Type B pancreatic cell (in vitro differentiated cells): Measurements from ENCODE around the gene MAVS. TPM values are rescaled to one million over a fixed set of nuclear protein-coding genes. Genes with fewer than 3 reads are reported as not detected.
"Not testable (repeated sequence)": the region's sequence is repeated elsewhere in the genome, so short reads cannot be mapped to it uniquely, and the experiment has no call there.

Experiments used
- DNase-seq: peaks from one replicate; pipeline ENCODE4 v3.0.0; 2021; ENCODE audit warnings: mixed read lengths; ENCODE audit not compliant: unreplicated experiment; ENCODE audit errors: extremely low spot score
- H3K27ac Mint-ChIP-seq: 2 replicates; pipeline ENCODE4 v1.8.0; 2021; ENCODE audit warnings: mild to moderate bottlenecking, mixed read lengths
- H3K27me3 Mint-ChIP-seq: 2 replicates; pipeline ENCODE4 v1.8.0; 2021; ENCODE audit warnings: mixed read lengths
- H3K36me3 Mint-ChIP-seq: 2 replicates; pipeline ENCODE4 v1.8.0; 2021; ENCODE audit warnings: mixed read lengths
- H3K4me1 Mint-ChIP-seq: one replicate; pipeline ENCODE4 v1.8.0; 2021; ENCODE audit warnings: mixed read lengths; ENCODE audit not compliant: unreplicated experiment
- H3K4me3 Mint-ChIP-seq: 2 replicates; pipeline ENCODE4 v1.8.0; 2021; ENCODE audit warnings: mild to moderate bottlenecking, mixed read lengths
- H3K9me3 Mint-ChIP-seq: 2 replicates; pipeline ENCODE4 v1.8.0; 2021; ENCODE audit warnings: mixed read lengths
- total RNA-seq: library from RNA; stranded (reverse); gene quantifications from 2 replicates; pipeline ENCODE4 v1.2.1, GENCODE V29; 2021; ENCODE audit warnings: low replicate concordance
- TF ChIP-seq, protein P1 (sequence below): fragments of 200-600 bp; sonication (generic); conservative IDR thresholded peaks from 2 replicates; pipeline ENCODE4 v1.5.0; 2021; ENCODE audit warnings: antibody characterized with exemption, mild to moderate bottlenecking

MAVS gene
- total RNA-seq, 1 donor from 2014 or later = 44.5 TPM

DNA sequence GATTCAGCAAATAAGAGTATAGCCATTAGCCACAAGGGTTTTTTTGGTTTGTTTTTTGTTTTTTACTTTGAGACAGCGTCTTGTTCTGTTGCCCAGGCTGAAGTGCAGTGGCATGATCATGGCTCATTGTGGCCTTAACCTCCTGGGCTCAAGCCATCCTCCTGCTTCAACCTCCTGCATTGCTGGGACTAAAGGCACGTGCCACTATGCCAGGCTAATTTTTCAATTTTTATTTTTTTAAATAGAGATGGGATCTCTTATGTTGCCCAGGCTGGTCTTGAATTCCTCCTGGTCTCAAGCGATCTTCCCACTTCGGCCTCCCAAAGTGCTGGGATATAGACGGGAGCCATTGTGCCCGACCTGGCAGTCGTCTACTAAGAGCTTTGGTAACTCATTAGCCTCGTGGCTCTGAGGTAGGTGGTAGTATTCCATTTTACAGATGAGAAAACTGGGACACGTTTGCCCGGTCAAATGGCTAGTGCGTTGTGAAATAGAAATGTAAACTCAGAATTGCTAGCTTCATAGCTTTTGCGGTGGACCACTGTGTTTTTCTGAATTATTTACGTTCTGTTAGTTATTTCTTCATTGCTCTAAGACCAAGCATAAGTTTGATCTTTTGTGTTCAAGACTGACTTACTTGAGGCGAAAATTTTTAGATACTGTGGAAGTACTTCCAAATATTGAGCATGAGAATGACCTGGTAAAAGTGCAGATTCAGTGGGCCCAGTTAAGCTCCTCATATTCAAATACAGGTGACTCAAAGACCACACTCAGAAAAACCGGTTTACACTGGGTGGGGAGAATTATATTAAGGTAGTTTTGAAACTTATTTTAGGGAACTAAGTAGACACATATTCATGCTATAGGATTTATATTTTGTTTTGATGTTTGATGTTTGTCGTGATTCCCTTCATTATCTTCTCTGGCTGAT lies 44.6 kb downstream of the MAVS start:
- TF ChIP-seq, protein P1, sequence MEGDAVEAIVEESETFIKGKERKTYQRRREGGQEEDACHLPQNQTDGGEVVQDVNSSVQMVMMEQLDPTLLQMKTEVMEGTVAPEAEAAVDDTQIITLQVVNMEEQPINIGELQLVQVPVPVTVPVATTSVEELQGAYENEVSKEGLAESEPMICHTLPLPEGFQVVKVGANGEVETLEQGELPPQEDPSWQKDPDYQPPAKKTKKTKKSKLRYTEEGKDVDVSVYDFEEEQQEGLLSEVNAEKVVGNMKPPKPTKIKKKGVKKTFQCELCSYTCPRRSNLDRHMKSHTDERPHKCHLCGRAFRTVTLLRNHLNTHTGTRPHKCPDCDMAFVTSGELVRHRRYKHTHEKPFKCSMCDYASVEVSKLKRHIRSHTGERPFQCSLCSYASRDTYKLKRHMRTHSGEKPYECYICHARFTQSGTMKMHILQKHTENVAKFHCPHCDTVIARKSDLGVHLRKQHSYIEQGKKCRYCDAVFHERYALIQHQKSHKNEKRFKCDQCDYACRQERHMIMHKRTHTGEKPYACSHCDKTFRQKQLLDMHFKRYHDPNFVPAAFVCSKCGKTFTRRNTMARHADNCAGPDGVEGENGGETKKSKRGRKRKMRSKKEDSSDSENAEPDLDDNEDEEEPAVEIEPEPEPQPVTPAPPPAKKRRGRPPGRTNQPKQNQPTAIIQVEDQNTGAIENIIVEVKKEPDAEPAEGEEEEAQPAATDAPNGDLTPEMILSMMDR = no peak
- Mint-ChIP-seq H3K27ac (peak overlapping the region; percentile 94), H3K27me3 (no peaks in the 10 kb centered on the region), H3K36me3 (peaks cover 33% of the 10 kb centered on the region), H3K4me3 (peak overlapping the region; percentile 94), H3K9me3 (no peaks in the 10 kb centered on the region), H3K4me1 (peaks cover 49% of the 10 kb centered on the region)
- no peak for DNase-seq

GRCh38 chr20:3894796-3895195 lies 48.2 kb downstream of the MAVS start:
- Mint-ChIP-seq H3K4me1 (peaks cover 45% of the 10 kb centered on the region), H3K9me3 (no peaks in the 10 kb centered on the region), H3K36me3 (peaks cover 34% of the 10 kb centered on the region), H3K27ac (peak overlapping the region; percentile 36), H3K27me3 (no peaks in the 10 kb centered on the region), H3K4me3 (no peak overlapping the region)
- DNase-seq = no peak
- TF ChIP-seq, protein P1 = no peak

DNA sequence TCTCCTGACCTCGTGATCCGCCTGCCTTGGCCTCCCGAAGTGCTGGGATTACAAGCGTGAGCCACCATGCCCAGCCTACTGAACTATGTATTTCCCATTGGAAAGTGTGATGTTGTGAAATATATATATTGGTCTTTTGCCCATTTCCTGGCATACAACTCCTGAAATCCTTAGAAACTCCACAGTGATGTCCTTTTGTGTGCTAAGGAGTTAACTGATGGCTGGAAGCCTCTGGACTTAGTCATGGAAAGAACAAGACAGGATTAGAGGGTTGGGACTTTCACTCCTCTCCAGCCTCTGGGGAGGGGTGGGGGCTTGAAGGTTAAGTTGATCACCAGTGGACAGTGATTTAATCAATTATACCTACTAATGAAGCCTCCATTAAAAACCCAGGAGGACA lies 49.7 kb downstream of the MAVS start:
- TF ChIP-seq, protein P1 = no peak
- H3K27ac Mint-ChIP-seq = no peak overlapping the region
- peaks cover 24% of the 10 kb centered on the region for H3K36me3 Mint-ChIP-seq
- H3K27me3 Mint-ChIP-seq = no peaks in the 10 kb centered on the region
- no peaks in the 10 kb centered on the region for H3K9me3 Mint-ChIP-seq
- no peak for DNase-seq
- H3K4me1 Mint-ChIP-seq = peaks cover 47% of the 10 kb centered on the region
- H3K4me3 Mint-ChIP-seq = no peak overlapping the region

DNA sequence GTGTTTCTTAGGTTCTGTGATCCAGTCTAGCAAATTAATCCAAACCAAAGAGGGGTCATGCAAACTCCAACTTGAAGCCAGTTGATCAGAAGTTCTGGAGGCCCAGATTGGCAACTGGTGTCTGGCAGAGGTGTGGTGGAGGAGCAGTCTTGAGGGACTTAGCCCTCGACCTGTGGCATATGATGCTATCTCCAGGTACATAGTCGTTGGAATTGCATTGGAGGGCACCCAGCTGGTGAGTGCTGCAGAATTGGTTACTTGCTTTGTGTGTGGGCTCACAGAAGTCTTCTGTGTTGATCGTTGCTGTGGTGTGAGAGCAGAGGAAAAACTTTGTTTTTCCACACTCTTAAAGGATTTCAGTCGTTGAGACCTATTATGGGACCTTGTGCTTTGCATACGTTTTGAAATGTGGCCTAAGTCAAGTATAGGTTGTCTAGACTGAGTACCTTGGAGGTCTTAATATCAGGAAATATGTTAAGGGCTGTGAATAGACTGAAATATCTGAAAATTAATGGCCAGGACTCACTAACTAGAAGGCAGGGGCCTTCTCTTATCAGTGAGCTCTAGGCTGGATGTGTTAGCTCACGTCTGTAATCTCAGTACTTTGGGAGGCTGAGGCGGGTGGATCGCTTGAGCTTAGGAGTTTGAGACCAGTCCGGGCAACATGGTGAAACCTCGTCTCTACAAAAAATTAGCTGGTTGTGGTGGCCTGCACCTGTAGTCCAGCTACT lies 50.4 kb downstream of the MAVS start:
- Mint-ChIP-seq H3K4me3 (no peak overlapping the region), H3K27ac (peak overlapping the region; percentile 11), H3K9me3 (no peaks in the 10 kb centered on the region), H3K27me3 (no peaks in the 10 kb centered on the region), H3K36me3 (peaks cover 17% of the 10 kb centered on the region), H3K4me1 (peaks cover 46% of the 10 kb centered on the region)
- TF ChIP-seq, protein P1 = no peak
- no peak for DNase-seq

GRCh38 chr20:3898181-3898580 lies 51.5 kb downstream of the MAVS start:
- not testable (repeated sequence) for H3K9me3 Mint-ChIP-seq, H3K27me3 Mint-ChIP-seq, H3K4me3 Mint-ChIP-seq, DNase-seq, H3K27ac Mint-ChIP-seq
- H3K36me3 Mint-ChIP-seq = peaks cover 13% of the 10 kb centered on the region
- peaks cover 42% of the 10 kb centered on the region for H3K4me1 Mint-ChIP-seq

DNA sequence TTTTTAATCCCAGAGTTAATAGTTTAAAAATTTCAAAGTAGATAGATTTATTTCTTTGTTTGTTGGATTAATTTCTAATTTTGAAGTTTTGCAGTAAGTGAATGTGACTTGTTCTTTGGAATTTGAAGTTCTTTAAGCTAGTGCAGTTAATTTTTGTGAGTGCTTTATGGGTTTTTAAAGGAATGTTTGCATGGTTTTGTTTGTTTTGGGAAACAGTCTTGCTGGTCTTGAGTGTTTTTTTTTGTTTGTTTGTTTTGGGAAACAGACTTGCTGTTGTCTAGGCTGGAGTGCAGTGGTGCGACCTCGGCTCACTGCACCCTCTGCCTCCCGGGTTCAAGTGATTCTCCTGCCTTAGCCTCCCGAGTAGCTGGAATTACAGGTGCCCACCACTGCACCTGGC lies 52.0 kb downstream of the MAVS start:
- Mint-ChIP-seq H3K4me1 (peaks cover 38% of the 10 kb centered on the region), H3K27me3 (no peaks in the 10 kb centered on the region), H3K9me3 (no peaks in the 10 kb centered on the region), H3K27ac (peak overlapping the region; percentile 55), H3K4me3 (no peak overlapping the region), H3K36me3 (peaks cover 11% of the 10 kb centered on the region)
- no peak for DNase-seq
- TF ChIP-seq, protein P1 = no peak
